Esophagus muscularis mucosa (tissue), 3 donors: ENCODE results near the gene PARP12.

Source experiments
- POLR2A ChIP-seq: fragments of 450-650 bp; IDR thresholded peaks from one replicate; pipeline ENCODE4 v1.6.1; 2017; ENCODE audit warnings: antibody characterized with exemption, moderate library complexity, mild to moderate bottlenecking, low read depth
- POLR2AphosphoS5 ChIP-seq, 2 donors: sonication (generic); formaldehyde crosslinking; IDR thresholded peaks; one replicate each; pipeline ENCODE4 v1.6.1; 2017; ENCODE audit warnings: antibody characterized with exemption in 2 of 2
- TF ChIP-seq, protein P1 (sequence below), 3 experiments: fragments of 200-600 bp in 2 of 3; fragments of 450-650 bp in 1 of 3; sonication (generic) in 2 of 3; IDR thresholded peaks; one replicate each; pipeline ENCODE4 v1.5.1; 2017 to 2019; ENCODE audit warnings: antibody characterized with exemption in 3 of 3, mild to moderate bottlenecking in 2 of 3, moderate library complexity in 1 of 3

GRCh38 chr7:140062118-140062527 is 628 bp downstream of the PARP12 start:
- no peak for TF ChIP-seq POLR2AphosphoS5 (IDR thresholded peaks at IDR 0.05)
- TF ChIP-seq, protein P1, sequence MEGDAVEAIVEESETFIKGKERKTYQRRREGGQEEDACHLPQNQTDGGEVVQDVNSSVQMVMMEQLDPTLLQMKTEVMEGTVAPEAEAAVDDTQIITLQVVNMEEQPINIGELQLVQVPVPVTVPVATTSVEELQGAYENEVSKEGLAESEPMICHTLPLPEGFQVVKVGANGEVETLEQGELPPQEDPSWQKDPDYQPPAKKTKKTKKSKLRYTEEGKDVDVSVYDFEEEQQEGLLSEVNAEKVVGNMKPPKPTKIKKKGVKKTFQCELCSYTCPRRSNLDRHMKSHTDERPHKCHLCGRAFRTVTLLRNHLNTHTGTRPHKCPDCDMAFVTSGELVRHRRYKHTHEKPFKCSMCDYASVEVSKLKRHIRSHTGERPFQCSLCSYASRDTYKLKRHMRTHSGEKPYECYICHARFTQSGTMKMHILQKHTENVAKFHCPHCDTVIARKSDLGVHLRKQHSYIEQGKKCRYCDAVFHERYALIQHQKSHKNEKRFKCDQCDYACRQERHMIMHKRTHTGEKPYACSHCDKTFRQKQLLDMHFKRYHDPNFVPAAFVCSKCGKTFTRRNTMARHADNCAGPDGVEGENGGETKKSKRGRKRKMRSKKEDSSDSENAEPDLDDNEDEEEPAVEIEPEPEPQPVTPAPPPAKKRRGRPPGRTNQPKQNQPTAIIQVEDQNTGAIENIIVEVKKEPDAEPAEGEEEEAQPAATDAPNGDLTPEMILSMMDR (IDR thresholded peaks at IDR 0.05): no peak
- TF ChIP-seq POLR2A: no peak
